K562 (cell line): ENCODE data around the gene ARHGAP26. TPM values are rescaled to one million over a fixed set of nuclear protein-coding genes. Genes with fewer than 3 reads are reported as not detected.

Experiments
- ATAC-seq: fragments of 200-7000 bp; cut with Tn5 transposase; 3 replicates; pipeline ENCODE4 v1.9.1; 2020; ENCODE audit warnings: moderate library complexity
- BruUV-seq: library from RNA; stranded (reverse); fragments of 400-500 nt; replicated peaks from 2 replicates; lab custom pipeline; 2021; lab: Mats Ljungman, UMichigan
- CTCF ChIA-PET: fragments of 300-600 bp; formaldehyde crosslinking; extraction: SDS; loops from one replicate; lab custom pipeline; 2021; ENCODE audit warnings: low intra/inter-chr PET ratio; lab: Yijun Ruan, JAX
- POLR2A ChIA-PET: fragments of 300-600, 350-650 bp; sonication (Branson Sonifier 250); formaldehyde crosslinking; extraction: SDS; loops from one replicate; lab custom pipeline; 2021; ENCODE audit warnings: antibody characterized with exemption, inconsistent platforms; lab: Yijun Ruan, JAX
- DNase-seq, 4 experiments: peaks; one replicate each; pipeline versions ENCODE4 v3.0.0 to v3.0.0-alpha.2; 2011 to 2018; ENCODE audit warnings: low spot score in 3 of 4, mixed read lengths in 3 of 4; ENCODE audit errors: extremely low read depth in 1 of 4
- FAIRE-seq: peaks from 2 replicates; lab custom pipeline; 2011; peaks lifted over from hg19 to GRCh38; lab: Jason Lieb, UNC
- H2AFZ ChIP-seq: 2 replicates; pipeline ENCODE4 v1.6.0; 2011; ENCODE audit warnings: low read depth, low read length, control low read depth, inconsistent platforms
- H3K27ac ChIP-seq: fragments of 200-600 bp; 3 replicates; pipeline ENCODE4 v1.8.0; 2011; ENCODE audit warnings: low read depth, mild to moderate bottlenecking, control low read depth, inconsistent platforms, low read length, moderate library complexity, mixed read lengths; ENCODE audit errors: extremely low read depth
- H3K27me3 ChIP-seq, 2 experiments: fragments of 300-600 bp in 1 of 2; 2 replicates in 1 of 2; 3 replicates in 1 of 2; pipeline versions ENCODE4 v1.6.0 to v1.8.0; 2011; ENCODE audit warnings: inconsistent platforms in 2 of 2, low read length in 2 of 2, mild to moderate bottlenecking in 1 of 2, mixed read lengths in 1 of 2, moderate library complexity in 1 of 2; ENCODE audit not compliant: control insufficient read depth in 2 of 2, insufficient read depth in 2 of 2
- H3K36me3 ChIP-seq: fragments of 300-600 bp; 3 replicates; pipeline ENCODE4 v1.8.0; 2011; ENCODE audit warnings: mild to moderate bottlenecking, low read length, inconsistent platforms; ENCODE audit not compliant: control insufficient read depth, insufficient read depth
- H3K4me1 ChIP-seq, 2 experiments: fragments of 200-600 bp in 1 of 2; replicated peaks in 1 of 2; 2 replicates in 1 of 2; 3 replicates in 1 of 2; pipeline versions ENCODE4 v1.5.1 to v1.8.0; 2011; ENCODE audit warnings: inconsistent platforms in 2 of 2, low read length in 2 of 2, mild to moderate bottlenecking in 1 of 2, mixed read lengths in 1 of 2, moderate library complexity in 1 of 2; ENCODE audit not compliant: control insufficient read depth in 2 of 2, insufficient read depth in 2 of 2
- H3K4me2 ChIP-seq: 2 replicates; pipeline ENCODE4 v1.6.1; 2011; ENCODE audit warnings: low read length, control low read depth, inconsistent platforms, mixed read lengths; ENCODE audit not compliant: insufficient read depth
- H3K4me3 ChIP-seq: fragments of 200-600 bp; sonication (generic), shearing (Covaris generic); 2 replicates; pipeline ENCODE4 v1.5.1; 2016; ENCODE audit warnings: control low read depth, inconsistent platforms
- H3K79me2 ChIP-seq: fragments of 200-600 bp; 3 replicates; pipeline ENCODE4 v1.8.0; 2011; ENCODE audit warnings: low read length, inconsistent platforms; ENCODE audit not compliant: control insufficient read depth, insufficient read depth
- H3K9ac ChIP-seq, 2 experiments: 2 replicates each; pipeline versions ENCODE4 v1.6.0 to v1.6.1; 2011; ENCODE audit warnings: low read depth in 2 of 2, low read length in 2 of 2, control low read depth in 1 of 2, inconsistent platforms in 1 of 2, mild to moderate bottlenecking in 1 of 2, mixed read lengths in 1 of 2; ENCODE audit not compliant: insufficient read depth in 1 of 2
- H3K9me1 ChIP-seq: one replicate; pipeline ENCODE4 v1.6.0; 2011; ENCODE audit warnings: inconsistent platforms, mild to moderate bottlenecking, low read length, moderate library complexity; ENCODE audit not compliant: control insufficient read depth, insufficient read depth
- H3K9me3 ChIP-seq: replicated peaks from 2 replicates; pipeline ENCODE4 v1.5.1; 2011; ENCODE audit warnings: low read depth, low read length, inconsistent platforms; ENCODE audit not compliant: control insufficient read depth, insufficient read depth
- H4K20me1 ChIP-seq: replicated peaks from 2 replicates; pipeline ENCODE4 v1.6.1; 2011; ENCODE audit warnings: low read length, inconsistent platforms, mixed read lengths; ENCODE audit not compliant: control insufficient read depth, insufficient read depth
- FOXP1 ChIP-seq: sonication (generic); formaldehyde crosslinking; IDR thresholded peaks from 2 replicates; pipeline ENCODE4 v1.8.0; 2022; ENCODE audit warnings: mild to moderate bottlenecking, missing genetic modification reagents
- NFIX ChIP-seq: fragments of 250-450 bp; sonication (Bioruptor Pico); IDR thresholded peaks from 2 replicates; pipeline ENCODE4 v1.4.0; 2020; ENCODE audit warnings: low read depth, mild to moderate bottlenecking, moderate library complexity
- POU5F1 ChIP-seq: fragments of 150-350 bp; IDR thresholded peaks from 2 replicates; pipeline ENCODE4 v1.6.1; 2014; ENCODE audit warnings: borderline replicate concordance, low read length, low read depth, mild to moderate bottlenecking; ENCODE audit not compliant: partially characterized antibody
- in situ Hi-C: fragments of 300-500 bp; cut with MboI; formaldehyde crosslinking; loops from 4 replicates; pipeline ENCODE4 v1.15.0; 2018; ENCODE audit warnings: inconsistent platforms, mixed read lengths
- intact Hi-C: fragments of 100-400 bp; cut with micrococcal nuclease; formaldehyde crosslinking; loops from 2 replicates; pipeline ENCODE4 v1.14.2; 2022
- polyA plus RNA-seq, 8 experiments: library from polyadenylated mRNA; depleted of rRNA in 4 of 8; stranded (reverse) in 5 of 8; unstranded in 3 of 8; fragments of >200 nt; fragmentation: Nextera tagmentation in 2 of 8; fragmentation: Illumina TruSeq in 1 of 8; extraction: Ambion mirVana in 2 of 8; extraction: Trizol in 1 of 8; gene quantifications; 2 replicates each; pipeline versions ENCODE4 v1.2.1 to v1.2.3, GENCODE V29; 2011 to 2014; ENCODE audit warnings: inconsistent platforms in 1 of 8, missing spikeins in 1 of 8
- total RNA-seq, 7 experiments: library from RNA; depleted of rRNA in 6 of 7; stranded (reverse); fragments of >200 nt in 6 of 7; fragmentation: Illumina TruSeq in 2 of 7; extraction: Trizol in 2 of 7; gene quantifications; 2 replicates each; pipeline versions ENCODE4 v1.2.1 to v1.2.3, GENCODE V29; 2011 to 2021; ENCODE audit warnings: low replicate concordance in 1 of 7
- TF ChIP-seq, protein P1 (sequence below): IDR thresholded peaks from 2 replicates; pipeline ENCODE4 v1.6.1; 2011; ENCODE audit warnings: borderline replicate concordance, low read depth, mild to moderate bottlenecking, moderate library complexity, low read length; ENCODE audit not compliant: insufficient read depth, poor library complexity, severe bottlenecking
- TF ChIP-seq, protein P2 (sequence below): sonication (generic); formaldehyde crosslinking; IDR thresholded peaks from 2 replicates; pipeline ENCODE4 v1.8.1; 2023; ENCODE audit warnings: mild to moderate bottlenecking, missing genetic modification reagents
- TF ChIP-seq, protein P3 (sequence below): fragments of 250-450 bp; sonication (Bioruptor Pico); IDR thresholded peaks from 2 replicates; pipeline ENCODE4 v1.4.0; 2020

ARHGAP26 gene
- total and polyA plus RNA-seq, 9 of the 15 experiments (the other 6 are each of a cell fraction or from before 2014, with no cell fraction given): 0.13 to 1.1 (median 0.55) TPM

DNA sequence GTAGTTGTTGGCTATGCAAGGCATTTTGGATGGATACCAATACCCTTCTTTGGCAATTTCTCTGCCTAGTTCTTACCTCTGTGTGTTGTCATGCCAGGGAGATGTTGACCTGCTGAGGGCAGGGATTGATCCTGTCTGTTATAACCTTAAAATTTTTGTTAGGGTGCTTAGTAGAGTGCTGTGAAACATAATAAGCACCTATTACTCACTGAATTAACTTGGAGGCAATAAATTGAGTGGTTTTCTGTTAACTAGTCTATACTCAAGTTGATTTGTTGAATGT lies 177.2 kb downstream of the ARHGAP26 start:
- no peak for ATAC-seq
- FAIRE-seq: no peak
- CTCF ChIA-PET: no interaction called here

More for the DNA sequence above, 177.2 kb downstream of the ARHGAP26 start:
- Histone ChIP-seq H3K27me3 (no peaks in the 10 kb centered on the region), H3K4me3 (no peak overlapping the region), H3K4me1 (no peaks in the 10 kb centered on the region), H4K20me1 (no peaks in the 10 kb centered on the region), H3K9me3 (no peaks in the 10 kb centered on the region), H3K4me2 (no peak overlapping the region), H3K36me3 (no peaks in the 10 kb centered on the region), H3K27ac (no peak overlapping the region), H2AFZ (no peak overlapping the region), H3K79me2 (no peaks in the 10 kb centered on the region), H3K9ac (no peak overlapping the region), H3K9me1 (no peaks in the 10 kb centered on the region)
- POLR2A ChIA-PET: interaction anchor here (0.6 to 1.6 kb wide), 2 partner anchors 13 to 1223 kb away, joined by 3 read pairs; partner anchors contain the start of genes KCTD16 and YIPF5
- intact Hi-C loops (no loop called here), in situ Hi-C loops (no loop called here)
- BruUV-seq: no TSS peak
- DNase-seq: no peak
- TF ChIP-seq, protein P1, sequence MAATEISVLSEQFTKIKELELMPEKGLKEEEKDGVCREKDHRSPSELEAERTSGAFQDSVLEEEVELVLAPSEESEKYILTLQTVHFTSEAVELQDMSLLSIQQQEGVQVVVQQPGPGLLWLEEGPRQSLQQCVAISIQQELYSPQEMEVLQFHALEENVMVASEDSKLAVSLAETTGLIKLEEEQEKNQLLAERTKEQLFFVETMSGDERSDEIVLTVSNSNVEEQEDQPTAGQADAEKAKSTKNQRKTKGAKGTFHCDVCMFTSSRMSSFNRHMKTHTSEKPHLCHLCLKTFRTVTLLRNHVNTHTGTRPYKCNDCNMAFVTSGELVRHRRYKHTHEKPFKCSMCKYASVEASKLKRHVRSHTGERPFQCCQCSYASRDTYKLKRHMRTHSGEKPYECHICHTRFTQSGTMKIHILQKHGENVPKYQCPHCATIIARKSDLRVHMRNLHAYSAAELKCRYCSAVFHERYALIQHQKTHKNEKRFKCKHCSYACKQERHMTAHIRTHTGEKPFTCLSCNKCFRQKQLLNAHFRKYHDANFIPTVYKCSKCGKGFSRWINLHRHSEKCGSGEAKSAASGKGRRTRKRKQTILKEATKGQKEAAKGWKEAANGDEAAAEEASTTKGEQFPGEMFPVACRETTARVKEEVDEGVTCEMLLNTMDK: no peak
- TF ChIP-seq, protein P2, sequence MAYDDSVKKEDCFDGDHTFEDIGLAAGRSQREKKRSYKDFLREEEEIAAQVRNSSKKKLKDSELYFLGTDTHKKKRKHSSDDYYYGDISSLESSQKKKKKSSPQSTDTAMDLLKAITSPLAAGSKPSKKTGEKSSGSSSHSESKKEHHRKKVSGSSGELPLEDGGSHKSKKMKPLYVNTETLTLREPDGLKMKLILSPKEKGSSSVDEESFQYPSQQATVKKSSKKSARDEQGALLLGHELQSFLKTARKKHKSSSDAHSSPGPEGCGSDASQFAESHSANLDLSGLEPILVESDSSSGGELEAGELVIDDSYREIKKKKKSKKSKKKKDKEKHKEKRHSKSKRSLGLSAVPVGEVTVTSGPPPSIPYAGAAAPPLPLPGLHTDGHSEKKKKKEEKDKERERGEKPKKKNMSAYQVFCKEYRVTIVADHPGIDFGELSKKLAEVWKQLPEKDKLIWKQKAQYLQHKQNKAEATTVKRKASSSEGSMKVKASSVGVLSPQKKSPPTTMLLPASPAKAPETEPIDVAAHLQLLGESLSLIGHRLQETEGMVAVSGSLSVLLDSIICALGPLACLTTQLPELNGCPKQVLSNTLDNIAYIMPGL (CRISPR knock-in tag): no peak
- TF ChIP-seq, protein P3, sequence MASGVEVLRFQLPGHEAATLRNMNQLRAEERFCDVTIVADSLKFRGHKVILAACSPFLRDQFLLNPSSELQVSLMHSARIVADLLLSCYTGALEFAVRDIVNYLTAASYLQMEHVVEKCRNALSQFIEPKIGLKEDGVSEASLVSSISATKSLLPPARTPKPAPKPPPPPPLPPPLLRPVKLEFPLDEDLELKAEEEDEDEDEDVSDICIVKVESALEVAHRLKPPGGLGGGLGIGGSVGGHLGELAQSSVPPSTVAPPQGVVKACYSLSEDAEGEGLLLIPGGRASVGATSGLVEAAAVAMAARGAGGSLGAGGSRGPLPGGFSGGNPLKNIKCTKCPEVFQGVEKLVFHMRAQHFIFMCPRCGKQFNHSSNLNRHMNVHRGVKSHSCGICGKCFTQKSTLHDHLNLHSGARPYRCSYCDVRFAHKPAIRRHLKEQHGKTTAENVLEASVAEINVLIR (CRISPR knock-in tag): no peak
- TF ChIP-seq NFIX (no peak), POU5F1 (no peak), FOXP1 (no peak)
